Measurements from ENCODE around the gene CXorf58.

DNA sequence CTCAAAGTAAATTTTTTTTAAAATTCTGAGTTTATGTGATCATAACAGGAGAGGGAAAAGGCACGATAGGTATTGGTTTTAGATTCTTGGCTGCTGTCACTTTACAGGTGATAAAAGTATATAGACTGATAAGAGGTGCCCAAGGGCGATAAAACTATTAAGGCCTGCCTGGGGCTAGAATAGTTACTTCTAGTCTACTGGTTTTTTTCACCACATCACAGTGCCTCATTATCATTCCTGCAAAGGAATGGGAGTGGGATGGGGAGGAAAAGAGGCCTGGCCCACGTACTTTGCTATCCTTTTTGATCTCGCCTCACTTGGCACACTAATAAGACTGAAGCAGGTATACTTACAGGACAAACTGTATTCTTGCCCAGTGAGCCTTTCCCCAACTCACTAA lies 46.6 kb downstream of the CXorf58 start:
- no peak for TF ChIP-seq CTCF (conservative IDR thresholded peaks at IDR 0.05)
- TF ChIP-seq ZFX (IDR thresholded peaks at IDR 0.05), result no peak
